IMR-90 (cell line): ENCODE data around the gene GFRA4. TPM values are rescaled to one million over a fixed set of nuclear protein-coding genes. Genes with fewer than 3 reads are reported as not detected.

Experiments
- ATAC-seq: fragments of 200-7000 bp; cut with Tn5 transposase; 2 replicates; pipeline ENCODE4 v1.9.1; 2020; ENCODE audit warnings: low read depth, mild to moderate bottlenecking, moderate library complexity
- BruUV-seq: library from RNA; stranded (reverse); fragments of 400-500 nt; replicated peaks from 2 replicates; lab custom pipeline; 2021; lab: Mats Ljungman, UMichigan
- CTCF ChIA-PET: fragments of 300-600 bp; formaldehyde crosslinking; extraction: SDS; loops from one replicate; lab custom pipeline; 2021; ENCODE audit warnings: antibody characterized with exemption; lab: Yijun Ruan, JAX
- POLR2A ChIA-PET: fragments of 300-600 bp; sonication (Branson Sonifier 250); formaldehyde crosslinking; loops from one replicate; lab custom pipeline; 2022; ENCODE audit warnings: antibody characterized with exemption; ENCODE audit not compliant: unreplicated experiment; lab: Charles Lee
- DNase-seq: peaks from one replicate; pipeline ENCODE4 v3.0.0; 2013
- H2AFZ ChIP-seq: replicated peaks from 2 replicates; pipeline ENCODE3; 2013; ENCODE audit warnings: low read length, mild to moderate bottlenecking; ENCODE audit not compliant: poor library complexity
- H2AK5ac ChIP-seq: 2 replicates; pipeline ENCODE4 v1.6.1; 2013; ENCODE audit warnings: low read depth, low read length, inconsistent platforms
- H2AK9ac ChIP-seq: replicated peaks from 2 replicates; pipeline ENCODE3; 2013; ENCODE audit warnings: mild to moderate bottlenecking, low read depth, low read length, moderate library complexity; ENCODE audit not compliant: poor library complexity
- H2BK120ac ChIP-seq: 2 replicates; pipeline ENCODE4 v1.6.1; 2013; ENCODE audit warnings: low read depth, low read length, inconsistent platforms
- H2BK15ac ChIP-seq: 3 replicates; pipeline ENCODE4 v1.6.1; 2013; ENCODE audit warnings: low read depth, low read length, inconsistent platforms
- H2BK20ac ChIP-seq: 2 replicates; pipeline ENCODE4 v1.6.1; 2013; ENCODE audit warnings: low read depth, mild to moderate bottlenecking, inconsistent platforms, low read length, moderate library complexity
- H2BK5ac ChIP-seq: 2 replicates; pipeline ENCODE4 v1.6.1; 2013; ENCODE audit warnings: mild to moderate bottlenecking, low read depth, low read length, inconsistent platforms; ENCODE audit not compliant: poor library complexity, severe bottlenecking
- H3K14ac ChIP-seq: replicated peaks from 2 replicates; pipeline ENCODE4 v1.6.1; 2013; ENCODE audit warnings: low read depth, low read length, inconsistent platforms
- H3K18ac ChIP-seq: 2 replicates; pipeline ENCODE4 v1.6.1; 2013; ENCODE audit warnings: low read depth, low read length, control low read depth
- H3K23ac ChIP-seq: 2 replicates; pipeline ENCODE4 v1.6.1; 2013; ENCODE audit warnings: low read depth, low read length, inconsistent platforms
- H3K27ac ChIP-seq: 2 replicates; pipeline ENCODE4 v1.5.1; 2013; ENCODE audit warnings: mild to moderate bottlenecking, control low read depth, low read length; ENCODE audit not compliant: insufficient read depth
- H3K27me3 ChIP-seq: 2 replicates; pipeline ENCODE4 v1.6.1; 2013; ENCODE audit warnings: low read length; ENCODE audit not compliant: control insufficient read depth, insufficient read depth
- H3K36me3 ChIP-seq: 2 replicates; pipeline ENCODE4 v1.6.1; 2013; ENCODE audit warnings: low read length, mixed read lengths; ENCODE audit not compliant: control insufficient read depth, insufficient read depth
- H3K4ac ChIP-seq: 2 replicates; pipeline ENCODE4 v1.6.1; 2013; ENCODE audit warnings: low read depth, low read length, inconsistent platforms
- H3K4me1 ChIP-seq: 2 replicates; pipeline ENCODE4 v1.6.1; 2013; ENCODE audit warnings: low read length, mixed read lengths; ENCODE audit not compliant: control insufficient read depth, insufficient read depth
- H3K4me2 ChIP-seq: 2 replicates; pipeline ENCODE4 v1.6.1; 2013; ENCODE audit warnings: low read depth, mild to moderate bottlenecking, control low read depth, low read length, moderate library complexity
- H3K4me3 ChIP-seq: 2 replicates; pipeline ENCODE4 v1.5.1; 2013; ENCODE audit warnings: low read depth, mild to moderate bottlenecking, control low read depth, low read length, moderate library complexity; ENCODE audit not compliant: insufficient read depth
- H3K56ac ChIP-seq: 2 replicates; pipeline ENCODE4 v1.6.1; 2013; ENCODE audit warnings: low read length, inconsistent platforms; ENCODE audit not compliant: insufficient read depth; ENCODE audit errors: extremely low read depth
- H3K79me1 ChIP-seq, 2 experiments: 2 replicates each; pipeline ENCODE4 v1.6.1; 2013; ENCODE audit warnings: low read length in 2 of 2, inconsistent platforms in 1 of 2, low read depth in 1 of 2
- H3K9ac ChIP-seq: 2 replicates; pipeline ENCODE4 v1.6.1; 2013; ENCODE audit warnings: low read depth, low read length, control low read depth
- H3K9me1 ChIP-seq: 2 replicates; pipeline ENCODE4 v1.6.1; 2013; ENCODE audit warnings: low read length, inconsistent platforms; ENCODE audit not compliant: insufficient read depth
- H3K9me3 ChIP-seq: 2 replicates; pipeline ENCODE4 v1.6.1; 2013; ENCODE audit warnings: low read length; ENCODE audit not compliant: control insufficient read depth, insufficient read depth
- H4K20me1 ChIP-seq: 2 replicates; pipeline ENCODE4 v1.6.1; 2013; ENCODE audit warnings: low read length, inconsistent platforms; ENCODE audit not compliant: insufficient read depth
- H4K5ac ChIP-seq: 2 replicates; pipeline ENCODE4 v1.6.1; 2013; ENCODE audit warnings: mild to moderate bottlenecking, low read depth, low read length, control low read depth
- H4K8ac ChIP-seq, 2 experiments: 2 replicates each; pipeline ENCODE4 v1.6.1; 2013; ENCODE audit warnings: low read depth in 2 of 2, low read length in 2 of 2, control low read depth in 1 of 2, inconsistent platforms in 1 of 2
- H4K91ac ChIP-seq: 2 replicates; pipeline ENCODE4 v1.6.1; 2013; ENCODE audit warnings: low read depth, low read length, inconsistent platforms; ENCODE audit not compliant: insufficient read depth
- SMC3 ChIP-seq: fragments of 150-350 bp; IDR thresholded peaks from 2 replicates; pipeline ENCODE4 v1.6.1; 2016; ENCODE audit warnings: low read depth, mild to moderate bottlenecking, antibody characterized with exemption, low read length, moderate library complexity
- WGBS, 2 experiments: methylation state at CpG; one replicate each; pipeline versions ENCODE4 v1.1.5 to v1.1.7; 2013; ENCODE audit warnings: missing lambda C conversion rate in 2 of 2; ENCODE audit not compliant: insufficient read length in 1 of 2; ENCODE audit errors: extremely low coverage in 2 of 2; 5-methylcytosine and 5-hydroxymethylcytosine counted together
- dilution Hi-C: fragments of 300-500 bp; cut with HindIII; formaldehyde crosslinking; loops from one replicate; pipeline ENCODE4 v1.14.3; 2018; ENCODE audit warnings: low sequenced_read_pairs; ENCODE audit not compliant: unreplicated experiment
- in situ Hi-C: fragments of 300-500 bp; cut with MboI; formaldehyde crosslinking; loops from 3 replicates; pipeline ENCODE4 v1.14.3; 2019; ENCODE audit warnings: low sequenced_read_pairs, inconsistent platforms, mixed read lengths
- intact Hi-C: fragments of 100-400 bp; cut with micrococcal nuclease; formaldehyde crosslinking; loops from 2 replicates; pipeline ENCODE4 v1.10.0; 2022
- polyA plus RNA-seq, 3 experiments: library from polyadenylated mRNA; depleted of rRNA; stranded (reverse); fragments of >200 nt; gene quantifications; 2 replicates each; pipeline ENCODE4 v1.2.3, GENCODE V29; 2012; ENCODE audit warnings: low replicate concordance in 1 of 3
- total RNA-seq: library from RNA; depleted of rRNA; stranded (reverse); fragments of >200 nt; gene quantifications from 2 replicates; pipeline ENCODE4 v1.2.3, GENCODE V29; 2012

GFRA4 gene
- total and polyA plus RNA-seq, 2 of the 4 experiments (the other 2 are of a cell fraction), result not detected

DNA sequence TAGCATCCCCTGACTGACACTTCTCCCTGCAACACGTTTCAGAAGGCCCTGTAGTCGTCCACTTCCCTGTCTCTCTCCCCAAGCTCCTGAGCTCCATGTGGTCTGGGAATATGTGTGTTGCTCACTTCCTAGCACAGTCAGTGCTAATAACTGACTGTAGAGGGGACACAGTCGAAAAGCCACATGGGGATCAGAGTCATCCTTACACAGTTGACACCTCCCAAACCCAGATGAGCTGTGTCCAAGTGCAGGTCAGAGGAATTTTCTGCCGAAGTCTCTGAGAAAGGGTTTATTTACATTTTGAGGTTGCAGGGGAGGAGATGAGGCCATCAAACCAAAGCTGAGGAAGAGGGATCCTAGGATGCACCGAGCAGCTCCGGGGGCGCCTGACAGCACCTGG, 22.1 kb upstream of the GFRA4 start:
- BruUV-seq, result no TSS peak
- H2BK120ac ChIP-seq, result peak overlapping the region; percentile 16; the same call in 1 of the 2 replicates
- H2AFZ ChIP-seq, result peak overlapping the region; percentile 76
- H3K36me3 ChIP-seq, result no peaks in the 10 kb centered on the region
- H3K23ac ChIP-seq, result no peak overlapping the region
- CTCF ChIA-PET, result interaction anchor here (0.5 to 1.2 kb wide), 2 partner anchors 9 to 17 kb away, joined by 3 read pairs; no protein-coding TSS in a partner anchor
- peak overlapping the region; percentile 21; the same call in 1 of the 3 replicates for H2BK15ac ChIP-seq
- H3K14ac ChIP-seq, result 0 out of 2 replicates have a peak overlapping the region, but pooled peaks have one; percentile 15
- H3K9me3 ChIP-seq, result no peaks in the 10 kb centered on the region
- dilution Hi-C loops, result no loop called here
- no peak for TF ChIP-seq SMC3
- no peak overlapping the region for H3K27ac ChIP-seq
- H2BK5ac ChIP-seq, result no peak overlapping the region
- in situ Hi-C loops, result no loop called here
- peaks cover 17% of the 10 kb centered on the region for H3K9me1 ChIP-seq
- no peak overlapping the region for H3K56ac ChIP-seq
- H4K5ac ChIP-seq, result no peak overlapping the region
- H3K18ac ChIP-seq, result no peak overlapping the region
- ATAC-seq, result no peak
- H4K91ac ChIP-seq, result no peak overlapping the region
- H3K4ac ChIP-seq, result no peak overlapping the region
- no peak overlapping the region for H3K9ac ChIP-seq
- H3K4me1 ChIP-seq, result peaks cover 28% of the 10 kb centered on the region
- H3K4me2 ChIP-seq, result no peak overlapping the region
- H3K4me3 ChIP-seq, result no peak overlapping the region
- H3K27me3 ChIP-seq, result peaks cover 2% of the 10 kb centered on the region; the same call in 1 of the 2 replicates
- H3K79me1 ChIP-seq, result no peaks in the 10 kb centered on the region
- peak overlapping the region in 1 of 2 experiments; percentile 40; a peak in 1 of 4 replicates for H4K8ac ChIP-seq
- intact Hi-C loops, result no loop called here
- WGBS, 2 experiments, result 0% methylated on average over 1 of the region's 7 CpGs; no CpG with 5 or more reads in 1 of the 2 experiments
- H4K20me1 ChIP-seq, result no peaks in the 10 kb centered on the region
- H2AK5ac ChIP-seq, result peak overlapping the region; percentile 70; the same call in 1 of the 2 replicates
- POLR2A ChIA-PET, result interaction anchor here (0.5 kb wide), 1 partner anchor 85 kb away, joined by 5 read pairs; no protein-coding TSS in a partner anchor
- H2AK9ac ChIP-seq, result no peak overlapping the region
- H2BK20ac ChIP-seq, result no peak overlapping the region; the same call in 1 of the 2 replicates
- peak; percentile 53 for DNase-seq
